Mesenchymal stem cell (in vitro differentiated cells and primary cell): Measurements from ENCODE around the gene TMEM204. TPM values are rescaled to one million over a fixed set of nuclear protein-coding genes. Genes with fewer than 3 reads are reported as not detected.

ENCODE experiments used
- DNase-seq: peaks from one replicate; pipeline ENCODE4 v3.0.0-alpha.2; 2013
- H2AFZ ChIP-seq: one replicate; pipeline ENCODE4 v1.6.1; 2013; ENCODE audit warnings: low read depth, mild to moderate bottlenecking, control low read depth, inconsistent platforms, low read length, moderate library complexity
- H2AK5ac ChIP-seq: 2 replicates; pipeline ENCODE4 v1.6.1; 2013; ENCODE audit warnings: low read length, moderate library complexity, mild to moderate bottlenecking, inconsistent platforms; ENCODE audit not compliant: severe bottlenecking
- H2BK120ac ChIP-seq: one replicate; pipeline ENCODE4 v1.6.1; 2013; ENCODE audit warnings: low read depth, mild to moderate bottlenecking, inconsistent platforms, low read length, moderate library complexity
- H2BK12ac ChIP-seq, 2 experiments: one replicate each; pipeline ENCODE4 v1.6.1; 2013; ENCODE audit warnings: inconsistent platforms in 2 of 2, low read length in 2 of 2, mild to moderate bottlenecking in 2 of 2, moderate library complexity in 2 of 2, control low read depth in 1 of 2
- H2BK15ac ChIP-seq: one replicate; pipeline ENCODE4 v1.6.1; 2013; ENCODE audit warnings: mild to moderate bottlenecking, low read depth, inconsistent platforms; ENCODE audit not compliant: poor library complexity, severe bottlenecking
- H2BK5ac ChIP-seq: 2 replicates; pipeline ENCODE4 v1.6.1; 2013; ENCODE audit warnings: low read depth, mild to moderate bottlenecking, low read length, control low read depth, inconsistent platforms; ENCODE audit not compliant: poor library complexity, severe bottlenecking
- H3K14ac ChIP-seq, 2 experiments: one replicate each; pipeline ENCODE4 v1.6.1; 2013; ENCODE audit warnings: inconsistent platforms in 2 of 2, low read length in 2 of 2, control low read depth in 1 of 2, mild to moderate bottlenecking in 1 of 2, moderate library complexity in 1 of 2
- H3K18ac ChIP-seq, 2 experiments: one replicate each; pipeline ENCODE4 v1.6.1; 2013; ENCODE audit warnings: inconsistent platforms in 2 of 2, low read length in 2 of 2, control low read depth in 1 of 2, low read depth in 1 of 2, mild to moderate bottlenecking in 1 of 2
- H3K23ac ChIP-seq, 2 experiments: one replicate each; pipeline ENCODE4 v1.6.1; 2013; ENCODE audit warnings: inconsistent platforms in 2 of 2, low read length in 2 of 2, mild to moderate bottlenecking in 2 of 2, moderate library complexity in 2 of 2, control low read depth in 1 of 2
- H3K27ac ChIP-seq: 2 replicates; pipeline ENCODE4 v1.5.1; 2013; ENCODE audit warnings: mild to moderate bottlenecking, moderate library complexity, low read length, control low read depth, inconsistent platforms; ENCODE audit not compliant: poor library complexity, severe bottlenecking
- H3K27me3 ChIP-seq, 2 experiments: 2 replicates each; pipeline versions ENCODE4 v1.6.1 to v1.7.0; 2013; ENCODE audit warnings: low read length in 2 of 2, mild to moderate bottlenecking in 2 of 2, moderate library complexity in 2 of 2, control low read depth in 1 of 2, inconsistent platforms in 1 of 2; ENCODE audit not compliant: control insufficient read depth in 1 of 2, insufficient read depth in 1 of 2
- H3K36me3 ChIP-seq, 2 experiments: 2 replicates each; pipeline versions ENCODE4 v1.6.1 to v1.7.0; 2013; ENCODE audit warnings: low read length in 2 of 2, control low read depth in 1 of 2, inconsistent platforms in 1 of 2, low read depth in 1 of 2, mild to moderate bottlenecking in 1 of 2; ENCODE audit not compliant: insufficient read depth in 2 of 2, control insufficient read depth in 1 of 2
- H3K4ac ChIP-seq, 2 experiments: one replicate each; pipeline ENCODE4 v1.6.1; 2013; ENCODE audit warnings: inconsistent platforms in 2 of 2, low read length in 2 of 2, mild to moderate bottlenecking in 2 of 2, moderate library complexity in 2 of 2, control low read depth in 1 of 2, low read depth in 1 of 2
- H3K4me1 ChIP-seq: 2 replicates; pipeline ENCODE4 v1.6.1; 2013; ENCODE audit warnings: low read depth, low read length, control low read depth; ENCODE audit not compliant: control insufficient read depth, insufficient read depth
- H3K4me2 ChIP-seq: 2 replicates; pipeline ENCODE4 v1.6.1; 2013; ENCODE audit warnings: low read length, mild to moderate bottlenecking, inconsistent platforms; ENCODE audit not compliant: poor library complexity, severe bottlenecking
- H3K4me3 ChIP-seq, 2 experiments: 2 replicates each; pipeline versions ENCODE4 v1.5.1 to v1.7.0; 2013; ENCODE audit warnings: low read length in 2 of 2, mild to moderate bottlenecking in 2 of 2, control low read depth in 1 of 2, low read depth in 1 of 2; ENCODE audit not compliant: insufficient read depth in 1 of 2
- H3K79me1 ChIP-seq: replicated peaks from 2 replicates; pipeline ENCODE4 v1.6.1; 2013; ENCODE audit warnings: mild to moderate bottlenecking, control low read depth, low read length, inconsistent platforms; ENCODE audit not compliant: poor library complexity, severe bottlenecking
- H3K9ac ChIP-seq: 2 replicates; pipeline ENCODE4 v1.7.0; 2013; ENCODE audit warnings: mild to moderate bottlenecking, low read length, moderate library complexity
- H3K9me3 ChIP-seq: 2 replicates; pipeline ENCODE4 v1.7.0; 2013; ENCODE audit warnings: mild to moderate bottlenecking, low read length; ENCODE audit not compliant: control insufficient read depth
- H4K8ac ChIP-seq: one replicate; pipeline ENCODE4 v1.6.1; 2013; ENCODE audit warnings: inconsistent platforms, mild to moderate bottlenecking, low read length, moderate library complexity
- H4K91ac ChIP-seq: one replicate; pipeline ENCODE4 v1.6.1; 2013; ENCODE audit warnings: mild to moderate bottlenecking, low read length, inconsistent platforms
- WGBS: methylation state at CpG from one replicate; pipeline ENCODE4 v1.1.7; 2013; ENCODE audit warnings: mixed read lengths; 5-methylcytosine and 5-hydroxymethylcytosine counted together
- polyA plus RNA-seq, 2 experiments: library from polyadenylated mRNA; stranded (reverse); fragments of 200-250 nt; gene quantifications; one replicate each; pipeline ENCODE4 v1.2.3, GENCODE V29; 2013

TMEM204 gene
- 12.5 TPM for polyA plus RNA-seq (2013, experiment 1 of 2)
- 13.0 TPM for polyA plus RNA-seq (2013, experiment 2 of 2)

GRCh38 chr16:1533443-1533951, at the start of gene TMEM204:
TSS of gene TMEM204 (plus strand) at chr16:1533666. CDS start at chr16:1534276, 610 bp downstream.
- Histone ChIP-seq H4K91ac (peak within 1 kb of the TSS; percentile 99), H3K9me3 (no peaks in the 10 kb centered on the region), H3K9ac (peak within 1 kb of the TSS; percentile 83), H2BK12ac (peak within 1 kb of the TSS; percentile 95 to 96), H3K4ac (peak within 1 kb of the TSS; percentile 85 to 95), H3K4me2 (peak within 1 kb of the TSS; percentile 12), H4K8ac (peak within 1 kb of the TSS; percentile 98), H3K14ac (peak within 1 kb of the TSS in 1 of 2 experiments; percentile 84), H2BK5ac (no peak within 1 kb of the TSS), H3K36me3 (peaks cover 24 to 54% of the 10 kb centered on the region in 2 experiments), H2AK5ac (peak within 1 kb of the TSS; percentile 52), H3K23ac (peak within 1 kb of the TSS in 1 of 2 experiments; percentile 48), H3K27ac (peak within 1 kb of the TSS; percentile 40), H2BK15ac (peak within 1 kb of the TSS; percentile 97), H3K79me1 (peaks cover 35% of the 10 kb centered on the region), H2BK120ac (peak within 1 kb of the TSS; percentile 100), H3K4me3 (peak within 1 kb of the TSS in 1 of 2 experiments; percentile 77), H3K18ac (peak within 1 kb of the TSS; percentile 69 to 95), H3K27me3 (no peaks in the 10 kb centered on the region), H2AFZ (no peak within 1 kb of the TSS), H3K4me1 (peaks cover 24% of the 10 kb centered on the region)
- 31% methylated on average over 24 of the region's 27 CpGs for WGBS
- peak; percentile 72 for DNase-seq

- Histone ChIP-seq H3K18ac (no peak overlapping the region), H3K14ac (no peak overlapping the region), H3K27ac (no peak overlapping the region), H3K79me1 (no peaks in the 10 kb centered on the region), H3K4me1 (no peaks in the 10 kb centered on the region), H3K36me3 (no peaks in the 10 kb centered on the region), H2BK120ac (no peak overlapping the region), H4K8ac (no peak overlapping the region), H4K91ac (no peak overlapping the region), H2BK15ac (no peak overlapping the region), H2BK12ac (no peak overlapping the region), H2AK5ac (no peak overlapping the region), H3K27me3 (peaks cover 9 to 13% of the 10 kb centered on the region in 2 experiments), H3K4me3 (no peak overlapping the region), H3K4me2 (no peak overlapping the region), H3K4ac (no peak overlapping the region), H3K9ac (no peak overlapping the region), H2AFZ (no peak overlapping the region), H3K23ac (no peak overlapping the region), H3K9me3 (peaks cover 2% of the 10 kb centered on the region), H2BK5ac (no peak overlapping the region)
- DNase-seq, result no peak
- WGBS, result 90% methylated on average over 40 of the region's 40 CpGs
Measured at GRCh38 chr16:1485847-1486496, 47.5 kb upstream of the TMEM204 start.

GRCh38 chr16:1486551-1487390, 46.7 kb upstream of the TMEM204 start:
- H2AFZ ChIP-seq, result no peak overlapping the region
- no peak for DNase-seq
- peak overlapping the region; percentile 28 for H2BK15ac ChIP-seq
- H3K18ac ChIP-seq, result no peak overlapping the region
- no peaks in the 10 kb centered on the region for H3K79me1 ChIP-seq
- H3K9me3 ChIP-seq, result no peaks in the 10 kb centered on the region
- no peak overlapping the region for H2BK12ac ChIP-seq
- H3K36me3 ChIP-seq, result no peaks in the 10 kb centered on the region
- no peak overlapping the region for H3K9ac ChIP-seq
- H3K4me2 ChIP-seq, result no peak overlapping the region
- peak overlapping the region; percentile 28 for H4K8ac ChIP-seq
- H2AK5ac ChIP-seq, result no peak overlapping the region
- no peak overlapping the region for H3K4ac ChIP-seq
- 86% methylated on average over 32 of the region's 33 CpGs for WGBS
- no peak overlapping the region for H3K27ac ChIP-seq
- H3K23ac ChIP-seq, result no peak overlapping the region
- H2BK120ac ChIP-seq, result no peak overlapping the region
- H3K4me3 ChIP-seq, result no peak overlapping the region
- peaks cover 9 to 13% of the 10 kb centered on the region in 2 experiments for H3K27me3 ChIP-seq
- no peak overlapping the region for H3K14ac ChIP-seq
- no peak overlapping the region for H2BK5ac ChIP-seq
- no peaks in the 10 kb centered on the region for H3K4me1 ChIP-seq
- H4K91ac ChIP-seq, result no peak overlapping the region
